Thoracic aorta (tissue), 2 donors: ENCODE results near the gene ZNF736. TPM values are rescaled to one million over a fixed set of nuclear protein-coding genes. Genes with fewer than 3 reads are reported as not detected.
A peak's percentile ranks its signal among the peaks of the same experiment; 100 is the strongest.

ENCODE experiments used
- ATAC-seq: fragments of 150-250 bp; one replicate; pipeline ENCODE4 v1.8.0; 2017; ENCODE audit warnings: low read depth; ENCODE audit not compliant: insufficient number of reproducible peaks, low FRiP score
- DNase-seq: peaks from one replicate; pipeline ENCODE4 v3.0.0-alpha.2; 2020; ENCODE audit warnings: low spot score
- H3K27ac ChIP-seq, 2 donors: fragments of 200-600 bp; sonication (generic); 1 replicate in 1 of 2; 2 replicates in 1 of 2; pipeline ENCODE4 v1.5.1; 2016; ENCODE audit warnings: mild to moderate bottlenecking in 2 of 2, moderate library complexity in 2 of 2
- H3K27me3 ChIP-seq: fragments of 200-600 bp; sonication (generic); replicated peaks from 2 replicates; pipeline ENCODE4 v1.6.0; 2016; ENCODE audit warnings: mild to moderate bottlenecking; ENCODE audit not compliant: insufficient read depth
- H3K36me3 ChIP-seq: fragments of 200-600 bp; sonication (generic); one replicate; pipeline ENCODE4 v1.5.1; 2016
- H3K4me1 ChIP-seq, 2 donors: fragments of 200-600 bp; sonication (generic); 1 replicate in 1 of 2; 2 replicates in 1 of 2; pipeline versions ENCODE4 v1.5.1 to v1.6.0; 2016; ENCODE audit warnings: low read depth in 2 of 2, mild to moderate bottlenecking in 1 of 2; ENCODE audit not compliant: control insufficient read depth in 1 of 2
- H3K4me3 ChIP-seq: fragments of 200-600 bp; sonication (generic); 2 replicates; pipeline ENCODE4 v1.5.1; 2016; ENCODE audit warnings: mild to moderate bottlenecking
- H3K9me3 ChIP-seq: fragments of 200-600 bp; sonication (generic); 2 replicates; pipeline ENCODE4 v1.5.1; 2016
- total RNA-seq, 2 donors: library from RNA; depleted of rRNA; stranded (reverse); fragments of >200 nt; gene quantifications; one replicate each; pipeline versions ENCODE4 v1.1.0 to v1.2.3, GENCODE V29; 2016
- TF ChIP-seq, protein P1 (sequence below): fragments of 200-600 bp; sonication (generic); IDR thresholded peaks from one replicate; pipeline ENCODE4 v1.5.1; 2019; ENCODE audit warnings: antibody characterized with exemption

The ZNF736 gene
- total RNA-seq, 2 donors from 2014 or later: 14.2 to 17.1 TPM

DNA sequence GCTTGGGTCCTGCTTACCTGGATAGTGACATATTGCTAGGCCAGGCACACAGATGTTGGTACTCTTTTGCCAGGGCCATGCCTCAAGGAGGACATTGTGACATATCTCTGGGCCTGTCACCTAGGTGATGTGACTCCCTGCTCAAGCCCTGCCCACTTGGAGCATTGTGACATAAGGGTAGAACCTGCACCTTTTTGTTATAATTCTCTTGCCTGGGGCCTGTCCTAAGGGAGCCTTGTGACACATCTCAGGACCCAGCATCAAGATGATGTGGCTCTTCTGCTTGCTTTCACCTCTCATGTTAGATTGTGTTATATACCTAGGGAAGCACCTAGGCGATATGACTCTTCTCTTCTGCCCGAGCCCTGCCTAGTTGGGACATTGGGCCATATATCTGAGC is 57.4 kb downstream of the ZNF736 start:
- H3K9me3 ChIP-seq: peaks cover 7% of the 10 kb centered on the region
- ATAC-seq: no peak
- H3K27me3 ChIP-seq: no peaks in the 10 kb centered on the region
- no peak for DNase-seq
- H3K36me3 ChIP-seq: no peaks in the 10 kb centered on the region
- H3K4me3 ChIP-seq: no peak overlapping the region
- no peak overlapping the region for H3K27ac ChIP-seq
- TF ChIP-seq, protein P1, sequence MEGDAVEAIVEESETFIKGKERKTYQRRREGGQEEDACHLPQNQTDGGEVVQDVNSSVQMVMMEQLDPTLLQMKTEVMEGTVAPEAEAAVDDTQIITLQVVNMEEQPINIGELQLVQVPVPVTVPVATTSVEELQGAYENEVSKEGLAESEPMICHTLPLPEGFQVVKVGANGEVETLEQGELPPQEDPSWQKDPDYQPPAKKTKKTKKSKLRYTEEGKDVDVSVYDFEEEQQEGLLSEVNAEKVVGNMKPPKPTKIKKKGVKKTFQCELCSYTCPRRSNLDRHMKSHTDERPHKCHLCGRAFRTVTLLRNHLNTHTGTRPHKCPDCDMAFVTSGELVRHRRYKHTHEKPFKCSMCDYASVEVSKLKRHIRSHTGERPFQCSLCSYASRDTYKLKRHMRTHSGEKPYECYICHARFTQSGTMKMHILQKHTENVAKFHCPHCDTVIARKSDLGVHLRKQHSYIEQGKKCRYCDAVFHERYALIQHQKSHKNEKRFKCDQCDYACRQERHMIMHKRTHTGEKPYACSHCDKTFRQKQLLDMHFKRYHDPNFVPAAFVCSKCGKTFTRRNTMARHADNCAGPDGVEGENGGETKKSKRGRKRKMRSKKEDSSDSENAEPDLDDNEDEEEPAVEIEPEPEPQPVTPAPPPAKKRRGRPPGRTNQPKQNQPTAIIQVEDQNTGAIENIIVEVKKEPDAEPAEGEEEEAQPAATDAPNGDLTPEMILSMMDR: no peak
- H3K4me1 ChIP-seq: no peaks in the 10 kb centered on the region

DNA sequence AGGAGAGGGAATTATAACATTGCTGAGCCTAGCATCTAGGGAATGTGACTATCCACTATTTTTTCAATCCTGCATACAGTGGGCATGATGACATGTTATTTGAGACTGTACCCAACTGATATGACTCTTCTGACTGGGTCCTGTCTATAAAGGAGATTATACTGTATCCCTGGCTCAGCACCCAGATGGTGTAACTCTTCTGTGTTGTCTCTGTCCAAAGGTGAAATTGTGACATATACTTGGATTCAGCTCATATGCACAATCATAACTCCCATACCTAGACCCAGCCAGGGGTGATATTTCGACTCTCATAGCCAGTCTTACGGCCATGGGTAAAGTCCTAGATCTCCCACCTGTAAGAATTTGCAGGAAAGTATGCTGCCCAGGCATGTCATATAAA is 59.3 kb downstream of the ZNF736 start:
- TF ChIP-seq, protein P1: no peak
- DNase-seq (no peak), ATAC-seq (no peak)
- Histone ChIP-seq H3K4me3 (no peak overlapping the region), H3K9me3 (no peaks in the 10 kb centered on the region), H3K27ac (no peak overlapping the region), H3K27me3 (no peaks in the 10 kb centered on the region), H3K36me3 (no peaks in the 10 kb centered on the region), H3K4me1 (no peaks in the 10 kb centered on the region)

DNA sequence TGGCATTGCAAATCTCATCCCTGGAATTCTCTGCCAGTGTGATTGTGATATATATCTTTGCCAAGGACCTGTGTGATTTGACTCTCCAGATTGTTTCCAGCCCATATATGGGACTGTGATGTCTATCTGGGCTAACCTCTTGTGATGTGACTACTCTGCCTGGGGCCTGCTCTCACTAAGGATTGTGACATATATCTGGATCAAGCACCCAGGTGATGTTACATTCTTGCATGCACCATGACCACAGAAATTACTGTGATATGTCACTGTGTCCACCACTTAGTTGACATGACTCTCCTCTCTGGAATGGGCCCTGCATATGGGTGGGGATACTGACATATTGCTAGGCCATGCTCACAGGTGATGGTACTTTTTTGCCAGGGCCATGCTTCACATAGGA is 86.6 kb downstream of the ZNF736 start:
- no peaks in the 10 kb centered on the region for H3K9me3 ChIP-seq
- H3K4me3 ChIP-seq: no peak overlapping the region
- peak; percentile 43 for ATAC-seq
- H3K4me1 ChIP-seq: no peaks in the 10 kb centered on the region
- H3K27ac ChIP-seq: no peak overlapping the region
- no peak for DNase-seq
- TF ChIP-seq, protein P1: no peak
- no peaks in the 10 kb centered on the region for H3K27me3 ChIP-seq
- no peaks in the 10 kb centered on the region for H3K36me3 ChIP-seq

Other genes starting within 250 kb of the ZNF736 start
- not detected for gene ZNF735, start 106.8 kb upstream of the ZNF736 start, total RNA-seq
- gene ZNF679, start 85.5 kb upstream of the ZNF736 start, total RNA-seq: not detected
- 10 to 100 TPM; 32.6 to 35.4 TPM for gene ZNF680, start 249.1 kb downstream of the ZNF736 start, total RNA-seq